ENCODE data around the gene TAS1R1.

Gene TAS1R1

DNA sequence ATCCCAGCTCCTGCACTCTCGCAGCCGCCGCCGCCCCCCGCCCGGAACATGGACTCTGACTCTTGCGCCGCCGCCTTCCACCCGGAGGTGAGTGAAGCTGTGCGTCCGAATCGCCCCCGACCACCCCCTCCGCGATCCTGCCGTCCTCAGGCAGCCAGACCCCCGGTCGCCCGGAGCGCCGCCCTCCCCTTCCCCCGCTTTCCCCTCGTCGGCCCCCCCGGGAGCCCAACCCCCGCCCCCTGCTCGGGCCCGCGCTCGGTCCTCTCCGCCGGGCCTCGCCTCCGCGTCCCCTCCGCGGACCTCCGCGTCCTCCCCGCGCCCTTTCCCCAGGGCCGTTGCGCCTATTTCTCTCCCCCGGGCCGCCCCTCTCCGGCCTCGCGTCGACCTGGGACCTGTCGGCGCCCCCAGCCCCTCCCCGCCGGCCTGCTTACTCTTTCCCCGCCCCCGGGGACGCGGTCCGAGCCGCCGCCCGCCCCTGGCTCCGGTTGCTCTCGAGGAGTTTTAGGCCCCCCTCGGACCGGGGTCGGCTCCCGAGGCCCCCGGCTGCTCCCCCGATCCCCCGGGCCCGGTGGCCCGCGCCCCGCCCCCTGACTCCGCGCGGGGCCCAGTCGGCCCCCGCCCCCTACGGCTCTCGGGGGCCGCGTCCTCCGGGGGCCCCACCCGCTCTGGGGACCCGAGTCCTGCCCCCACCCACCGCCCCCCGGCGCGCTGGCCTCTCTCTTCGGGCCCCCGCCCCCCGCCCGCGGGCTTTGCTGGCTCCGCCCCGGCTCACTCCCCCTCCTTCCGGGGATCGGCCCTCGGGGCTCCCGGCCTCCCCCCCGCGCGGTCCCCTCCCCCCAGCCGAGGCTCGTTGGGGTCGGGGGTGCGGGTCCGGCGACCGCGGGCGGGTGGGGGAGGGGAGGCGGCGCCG is 59.2 kb downstream of the TAS1R1 start:
- DNase-seq, result peak; percentile 23 to 38 (median 30)

GRCh38 chr1:6614929-6615785 is 60.0 kb downstream of the TAS1R1 start:
- no peak for DNase-seq

DNA sequence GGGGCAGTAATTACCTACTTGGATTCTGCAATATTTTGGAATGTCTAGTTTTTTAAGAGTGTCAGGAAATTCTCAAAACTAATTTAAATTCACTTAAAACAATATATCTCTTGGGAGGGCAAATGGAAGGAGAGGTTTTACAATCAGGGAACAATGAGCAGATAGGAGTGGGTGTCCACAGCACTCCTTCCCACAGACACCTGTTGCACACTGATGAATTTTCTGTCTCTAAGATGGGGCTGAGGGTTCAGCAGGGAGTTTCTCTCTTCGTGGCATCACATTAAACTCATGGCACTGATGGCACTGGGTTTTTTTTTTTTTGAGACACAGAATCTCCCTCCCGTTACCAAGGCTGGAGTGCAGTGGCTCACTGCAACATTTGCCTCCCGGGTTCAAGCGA is 63.9 kb downstream of the TAS1R1 start:
- DNase-seq, result no peak

GRCh38 chr1:6621429-6622391 is 66.6 kb downstream of the TAS1R1 start:
- DNase-seq, result no peak

DNA sequence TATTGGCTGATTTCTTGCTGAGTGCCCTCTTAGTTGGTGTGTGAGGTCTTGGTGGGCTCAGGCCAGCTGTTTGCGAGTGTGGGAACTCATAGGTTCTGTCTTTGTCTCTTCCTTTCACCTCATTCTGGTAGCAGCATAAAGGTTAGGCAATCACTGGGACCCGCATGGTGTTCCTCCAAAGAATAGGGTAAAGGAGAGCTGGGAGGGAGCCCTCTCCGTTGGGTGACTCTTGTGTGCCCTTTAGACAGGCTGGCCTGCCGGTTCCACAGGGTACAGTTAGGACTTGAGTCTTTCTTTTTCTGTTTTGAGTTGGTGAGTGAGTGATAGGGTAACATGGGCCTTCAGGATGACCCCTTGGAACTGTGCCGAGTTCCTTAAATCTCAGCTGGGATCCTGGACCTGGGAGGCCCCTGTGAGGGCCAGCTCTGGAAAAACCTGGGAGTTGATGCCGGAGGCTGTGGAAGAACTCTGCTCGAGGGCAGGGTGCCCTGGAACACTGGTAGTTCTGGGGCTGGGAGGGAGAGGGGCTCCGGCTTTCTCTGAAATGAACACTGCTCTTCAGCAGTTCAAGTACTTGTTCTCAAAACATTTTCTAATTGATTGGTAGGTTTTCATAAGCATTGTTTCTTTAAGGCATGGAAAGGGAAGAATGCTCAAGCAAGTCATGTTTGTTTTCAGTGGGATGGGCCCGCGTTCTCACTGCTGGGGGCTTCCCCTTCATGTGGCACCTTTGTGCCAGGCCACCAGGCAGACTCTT is 67.5 kb downstream of the TAS1R1 start:
- DNase-seq, result no peak

DNA sequence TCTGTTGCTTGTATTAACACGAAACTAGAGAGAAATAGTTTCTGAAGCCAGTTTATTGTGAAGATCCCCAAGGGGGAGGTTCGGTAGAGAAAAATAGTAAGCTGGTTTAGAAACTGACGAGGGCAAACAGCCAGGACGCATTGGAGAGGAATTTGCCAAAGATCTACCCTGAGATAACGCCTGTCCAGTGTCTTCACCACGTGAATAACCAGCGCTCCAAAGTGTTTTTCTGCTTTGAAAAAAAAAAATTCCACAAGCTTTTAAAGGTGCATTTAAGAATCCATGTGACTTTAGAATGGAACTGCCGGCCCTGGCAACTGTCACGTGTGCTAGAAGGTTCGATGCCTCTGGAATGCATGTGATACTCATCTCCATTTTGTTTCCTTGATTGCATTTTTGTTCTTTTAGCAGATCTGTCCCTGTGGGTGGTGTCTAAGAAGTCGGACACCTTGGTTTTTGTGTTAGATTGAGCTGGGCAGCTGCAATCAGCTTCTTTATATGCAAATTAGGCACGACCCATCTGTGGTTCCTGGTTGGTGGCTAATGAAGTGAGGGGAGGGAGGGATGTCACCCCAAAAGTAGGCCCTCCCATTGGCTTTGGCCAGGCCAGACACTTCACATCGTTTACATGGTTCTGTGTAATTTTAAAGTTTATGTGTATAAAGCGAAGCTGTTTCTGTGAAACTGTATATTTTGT is 68.3 kb downstream of the TAS1R1 start:
- no peak for DNase-seq

- DNase-seq, result peak; percentile 79 to 87 (median 83)
Observed at GRCh38 chr1:6624710-6625583, 69.8 kb downstream of the TAS1R1 start, which contains the start of gene THAP3. Gene THAP3 (plus strand): TSS chr1:6624868. CDS start chr1:6625219, 351 bp downstream.

GRCh38 chr1:6625584-6626149 is 70.6 kb downstream of the TAS1R1 start:
- DNase-seq, result no peak

- DNase-seq, result no peak
Observed at GRCh38 chr1:6627031-6627430, 71.9 kb downstream of the TAS1R1 start.

DNA sequence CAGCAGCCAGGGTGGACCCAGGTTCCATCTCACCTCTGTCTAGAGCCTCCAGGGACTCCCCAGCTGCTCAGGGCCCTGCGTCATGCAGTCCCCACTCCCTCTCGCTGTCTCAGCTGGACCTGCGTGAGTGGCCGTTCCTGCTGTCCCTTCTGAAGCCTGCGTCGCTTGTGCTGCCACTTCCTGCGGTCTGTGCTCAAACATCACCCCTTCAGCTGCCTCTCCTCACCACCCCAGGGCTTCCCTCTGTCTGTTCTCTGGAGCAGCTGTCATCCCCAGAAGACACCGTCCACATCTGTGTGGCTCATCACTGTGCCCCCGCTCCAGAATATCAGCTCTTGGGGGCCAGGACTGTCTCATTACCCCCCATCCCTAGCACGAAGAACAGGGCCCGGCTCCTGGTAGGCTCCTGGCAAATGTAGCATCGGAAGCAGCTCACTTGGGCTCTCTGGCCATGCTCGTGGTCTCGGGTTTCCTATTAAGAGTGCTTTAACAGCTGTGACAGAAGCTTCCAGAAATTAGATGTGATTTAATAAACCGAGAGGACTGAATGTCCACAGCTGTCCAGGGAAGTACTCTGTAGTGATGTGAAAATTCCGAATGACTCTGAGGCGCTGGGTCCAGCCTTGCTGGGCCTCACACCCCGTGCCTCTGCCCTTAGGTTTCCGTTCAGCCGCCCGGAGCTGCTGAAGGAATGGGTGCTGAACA is 72.9 kb downstream of the TAS1R1 start:
- DNase-seq, result no peak

- DNase-seq, result no peak
Observed at GRCh38 chr1:6628971-6629479, 73.9 kb downstream of the TAS1R1 start.
